ENCODE measurements around the gene TBCK. TPM values are rescaled to one million over a fixed set of nuclear protein-coding genes. Genes with fewer than 3 reads are reported as not detected.

Gene TBCK
- polyA plus RNA-seq, 1 donor (not counting 4 experiments of a cell fraction or from before 2014, with no cell fraction given): 19.3 TPM

GRCh38 chr4:106051514-106051913 is 264.5 kb downstream of the TBCK start:
- H3K9me3 ChIP-seq (ENCODE audit: control insufficient read depth, low read depth, low read length): no peaks in the 10 kb centered on the region
- no peak overlapping the region for H2AFZ ChIP-seq (ENCODE audit: control insufficient read depth, low read length)
- H4K20me1 ChIP-seq (ENCODE audit: control insufficient read depth, extremely low read depth, insufficient read depth, low read length): no peaks in the 10 kb centered on the region
- dilution Hi-C loops (cut with MboI; ENCODE audit: extremely low pct_ligation_motif_present, low sequenced_read_pairs): no loop called here
- H3K79me2 ChIP-seq (ENCODE audit: control insufficient read depth, insufficient read depth, low read length): no peaks in the 10 kb centered on the region
- H3K4me3 ChIP-seq (ENCODE audit: control insufficient read depth in 2 of 3, extremely low read depth in 1 of 3, insufficient read depth in 2 of 3, low read depth in 1 of 3, low read length in 3 of 3): no peak overlapping the region
- H3K4me2 ChIP-seq (ENCODE audit: control insufficient read depth, extremely low read depth, insufficient read depth, low read depth, low read length): no peak overlapping the region
- no peaks in the 10 kb centered on the region for H3K27me3 ChIP-seq (ENCODE audit: control insufficient read depth, extremely low read depth, insufficient read depth, low read length)
- FAIRE-seq (no peak), DNase-seq (ENCODE audit: low read depth, low spot score) (no peak)
- H3K36me3 ChIP-seq (ENCODE audit: control insufficient read depth in 2 of 2, extremely low read depth in 1 of 2, insufficient read depth in 2 of 2, low read length in 2 of 2): no peaks in the 10 kb centered on the region
- no peak overlapping the region for H3K27ac ChIP-seq (ENCODE audit: control insufficient read depth, insufficient read depth, low read length)
- TF ChIP-seq CTCF (optimal IDR thresholded peaks at IDR 0.05 in 1 of 3, IDR thresholded peaks at IDR 0.05 in 1 of 3, conservative IDR thresholded peaks at IDR 0.05 in 1 of 3; ENCODE audit: extremely low read depth in 1 of 3, insufficient read depth in 2 of 3, low read length in 3 of 3) (no peak), EZH2 (IDR thresholded peaks at IDR 0.05; ENCODE audit: low read length) (no peak)
- no peaks in the 10 kb centered on the region for H3K9me1 ChIP-seq (ENCODE audit: control insufficient read depth, extremely low read depth, insufficient read depth, low read length)
- no peak overlapping the region for H3K9ac ChIP-seq (ENCODE audit: control insufficient read depth, extremely low read depth, insufficient read depth, low read length)
- H3K4me1 ChIP-seq (ENCODE audit: control insufficient read depth, extremely low read depth, insufficient read depth, low read length): no peaks in the 10 kb centered on the region

GRCh38 chr4:106049490-106049889 is 266.5 kb downstream of the TBCK start:
- dilution Hi-C loops (cut with MboI; ENCODE audit: extremely low pct_ligation_motif_present, low sequenced_read_pairs): no loop called here
- H3K36me3 ChIP-seq (ENCODE audit: control insufficient read depth in 2 of 2, extremely low read depth in 1 of 2, insufficient read depth in 2 of 2, low read length in 2 of 2): peaks cover 0 to 1% of the 10 kb centered on the region in 2 experiments
- no peak for DNase-seq (ENCODE audit: low read depth, low spot score)
- no peak overlapping the region for H3K27ac ChIP-seq (ENCODE audit: control insufficient read depth, insufficient read depth, low read length)
- TF ChIP-seq CTCF (optimal IDR thresholded peaks at IDR 0.05 in 1 of 3, IDR thresholded peaks at IDR 0.05 in 1 of 3, conservative IDR thresholded peaks at IDR 0.05 in 1 of 3; ENCODE audit: extremely low read depth in 1 of 3, insufficient read depth in 2 of 3, low read length in 3 of 3) (no peak), EZH2 (IDR thresholded peaks at IDR 0.05; ENCODE audit: low read length) (no peak)
- no peak overlapping the region for H2AFZ ChIP-seq (ENCODE audit: control insufficient read depth, low read length)
- H3K4me1 ChIP-seq (ENCODE audit: control insufficient read depth, extremely low read depth, insufficient read depth, low read length): no peaks in the 10 kb centered on the region
- H4K20me1 ChIP-seq (ENCODE audit: control insufficient read depth, extremely low read depth, insufficient read depth, low read length): no peaks in the 10 kb centered on the region
- no peaks in the 10 kb centered on the region for H3K9me1 ChIP-seq (ENCODE audit: control insufficient read depth, extremely low read depth, insufficient read depth, low read length)
- H3K4me3 ChIP-seq (ENCODE audit: control insufficient read depth in 2 of 3, extremely low read depth in 1 of 3, insufficient read depth in 2 of 3, low read depth in 1 of 3, low read length in 3 of 3): no peak overlapping the region
- no peaks in the 10 kb centered on the region for H3K9me3 ChIP-seq (ENCODE audit: control insufficient read depth, low read depth, low read length)
- no peak overlapping the region for H3K4me2 ChIP-seq (ENCODE audit: control insufficient read depth, extremely low read depth, insufficient read depth, low read depth, low read length)
- FAIRE-seq: no peak
- no peaks in the 10 kb centered on the region for H3K79me2 ChIP-seq (ENCODE audit: control insufficient read depth, insufficient read depth, low read length)
- H3K9ac ChIP-seq (ENCODE audit: control insufficient read depth, extremely low read depth, insufficient read depth, low read length): no peak overlapping the region
- no peaks in the 10 kb centered on the region for H3K27me3 ChIP-seq (ENCODE audit: control insufficient read depth, extremely low read depth, insufficient read depth, low read length)
